Mesendoderm (in vitro differentiated cells): Measurements from ENCODE around the gene FAM240A.

ENCODE experiments used
- DNase-seq: peaks from one replicate; pipeline ENCODE4 v3.0.0; 2013
- H2AK5ac ChIP-seq: 2 replicates; pipeline ENCODE4 v1.6.1; 2013; ENCODE audit warnings: low read length, inconsistent platforms
- H2BK120ac ChIP-seq: 2 replicates; pipeline ENCODE4 v1.6.1; 2013; ENCODE audit warnings: low read depth, mild to moderate bottlenecking, low read length, moderate library complexity, mixed read lengths
- H2BK15ac ChIP-seq: replicated peaks from 2 replicates; pipeline ENCODE4 v1.6.1; 2013; ENCODE audit warnings: low read depth, mild to moderate bottlenecking, moderate library complexity
- H2BK5ac ChIP-seq: 2 replicates; pipeline ENCODE4 v1.6.1; 2013; ENCODE audit warnings: low read length, inconsistent platforms
- H3K18ac ChIP-seq: 2 replicates; pipeline ENCODE4 v1.6.1; 2013; ENCODE audit warnings: mild to moderate bottlenecking, low read length, mixed read lengths
- H3K23ac ChIP-seq: one replicate; pipeline ENCODE4 v1.6.1; 2013; ENCODE audit warnings: low read length
- H3K27ac ChIP-seq: 2 replicates; pipeline ENCODE4 v1.5.1; 2013; ENCODE audit warnings: low read depth, mild to moderate bottlenecking, inconsistent platforms, low read length, moderate library complexity
- H3K27me3 ChIP-seq: 2 replicates; pipeline ENCODE4 v1.6.1; 2013; ENCODE audit warnings: low read length, control low read depth, mild to moderate bottlenecking, inconsistent platforms; ENCODE audit not compliant: insufficient read depth, poor library complexity
- H3K36me3 ChIP-seq: 2 replicates; pipeline ENCODE4 v1.6.1; 2013; ENCODE audit warnings: low read length, inconsistent platforms; ENCODE audit not compliant: control insufficient read depth, insufficient read depth
- H3K4ac ChIP-seq: one replicate; pipeline ENCODE4 v1.6.1; 2013; ENCODE audit warnings: low read depth, mild to moderate bottlenecking, low read length, moderate library complexity
- H3K4me1 ChIP-seq: 2 replicates; pipeline ENCODE4 v1.6.1; 2013; ENCODE audit warnings: low read depth, low read length, inconsistent platforms; ENCODE audit not compliant: control insufficient read depth
- H3K4me2 ChIP-seq: 2 replicates; pipeline ENCODE4 v1.6.1; 2013; ENCODE audit warnings: low read length
- H3K4me3 ChIP-seq: 2 replicates; pipeline ENCODE4 v1.5.1; 2013; ENCODE audit warnings: mild to moderate bottlenecking, low read length
- H3K56ac ChIP-seq: one replicate; pipeline ENCODE4 v1.6.1; 2013; ENCODE audit warnings: low read length
- H3K79me1 ChIP-seq: 2 replicates; pipeline ENCODE4 v1.6.1; 2013; ENCODE audit warnings: low read length, inconsistent platforms
- H3K79me2 ChIP-seq: 2 replicates; pipeline ENCODE4 v1.6.1; 2013; ENCODE audit warnings: mild to moderate bottlenecking, low read length; ENCODE audit not compliant: control insufficient read depth, insufficient read depth
- H3K9ac ChIP-seq: 2 replicates; pipeline ENCODE4 v1.6.1; 2013; ENCODE audit warnings: low read length, inconsistent platforms
- H4K5ac ChIP-seq: one replicate; pipeline ENCODE4 v1.6.1; 2013; ENCODE audit warnings: low read length
- H4K8ac ChIP-seq: one replicate; pipeline ENCODE4 v1.6.1; 2013; ENCODE audit warnings: low read depth, mild to moderate bottlenecking, control low read depth, low read length, moderate library complexity
- WGBS: extraction: QIAGEN DNeasy Blood & Tissue Kit; methylation state at CpG from one replicate; pipeline ENCODE4 v1.1.7; 2013; ENCODE audit warnings: low lambda C conversion rate, missing lambda C conversion rate; ENCODE audit not compliant: insufficient coverage; ENCODE audit errors: extremely low coverage; 5-methylcytosine and 5-hydroxymethylcytosine counted together

FAM240A gene

GRCh38 chr3:46665763-46666452 lies 53.6 kb downstream of the FAM240A start:
- Histone ChIP-seq H3K79me1 (no peaks in the 10 kb centered on the region), H2AK5ac (no peak overlapping the region), H4K5ac (no peak overlapping the region), H4K8ac (no peak overlapping the region), H3K4me1 (peaks cover 8% of the 10 kb centered on the region), H2BK15ac (no peak overlapping the region), H3K27me3 (no peaks in the 10 kb centered on the region), H3K9ac (no peak overlapping the region), H3K4me2 (no peak overlapping the region), H2BK120ac (no peak overlapping the region), H3K4me3 (no peak overlapping the region), H3K79me2 (no peaks in the 10 kb centered on the region), H3K18ac (no peak overlapping the region), H2BK5ac (no peak overlapping the region), H3K4ac (no peak overlapping the region), H3K56ac (no peak overlapping the region), H3K36me3 (no peaks in the 10 kb centered on the region), H3K27ac (no peak overlapping the region), H3K23ac (no peak overlapping the region)
- no peak for DNase-seq
- no CpG with 5 or more reads among the region's 9 CpGs for WGBS

DNA sequence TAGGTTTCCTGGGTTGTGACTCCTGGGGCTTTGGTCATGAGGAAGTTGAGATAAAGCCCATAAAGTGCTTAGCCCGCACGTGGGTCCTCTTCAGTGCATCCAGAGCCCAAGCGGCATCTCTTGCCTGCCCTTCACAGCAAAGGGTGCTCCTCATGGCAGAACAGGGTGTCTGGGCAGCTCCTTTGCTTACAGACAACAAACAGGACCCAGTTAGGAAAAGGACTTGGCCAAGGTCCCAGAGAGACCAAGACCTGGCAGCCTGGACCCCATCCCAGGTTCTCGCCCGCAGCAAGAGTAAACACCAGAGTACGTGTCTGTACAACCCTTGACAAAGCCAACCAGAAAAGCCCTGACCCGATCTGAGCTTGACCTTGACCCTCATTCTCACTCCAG lies 54.1 kb downstream of the FAM240A start:
- no CpG with 5 or more reads among the region's 7 CpGs for WGBS
- no peak for DNase-seq
- no peak overlapping the region for H3K56ac ChIP-seq

DNA sequence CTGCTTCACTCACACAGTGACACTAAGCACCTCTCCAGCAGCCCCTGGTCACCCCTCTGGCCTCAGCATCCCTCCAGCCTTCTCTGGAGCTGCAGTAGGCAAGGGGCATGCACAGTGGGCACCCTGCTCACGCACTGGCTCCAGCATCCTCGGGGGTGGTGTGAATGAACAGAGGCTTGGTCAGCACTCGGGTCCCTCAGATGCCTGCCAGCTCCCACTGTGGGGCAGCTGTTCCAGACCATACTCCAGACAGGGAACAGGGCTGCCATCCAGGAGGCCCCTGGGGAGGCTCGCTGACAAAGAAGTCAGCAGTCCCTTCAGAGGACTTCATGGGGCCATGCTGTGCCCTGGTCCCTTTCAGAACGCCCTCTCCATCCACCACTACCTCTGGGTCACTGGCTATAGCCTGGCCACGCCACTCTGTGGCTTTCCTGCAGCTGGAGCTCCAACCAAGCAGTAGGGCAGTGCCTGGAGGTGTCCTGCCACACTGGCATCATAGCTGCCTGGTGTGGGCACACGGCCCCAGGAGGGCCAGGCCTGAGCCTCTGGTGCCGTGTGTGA lies 54.8 kb downstream of the FAM240A start:
- no CpG with 5 or more reads among the region's 8 CpGs for WGBS
- no peak overlapping the region for H4K8ac ChIP-seq
- H3K4me1 ChIP-seq, result peaks cover under 1% of the 10 kb centered on the region
- no peak overlapping the region for H3K23ac ChIP-seq
- H3K36me3 ChIP-seq, result no peaks in the 10 kb centered on the region
- H2BK15ac ChIP-seq, result no peak overlapping the region
- no peak overlapping the region for H3K56ac ChIP-seq
- H2AK5ac ChIP-seq, result no peak overlapping the region
- no peak overlapping the region for H3K4me2 ChIP-seq
- H2BK5ac ChIP-seq, result no peak overlapping the region
- no peak overlapping the region for H2BK120ac ChIP-seq
- no peaks in the 10 kb centered on the region for H3K79me1 ChIP-seq
- H3K4me3 ChIP-seq, result no peak overlapping the region
- H3K4ac ChIP-seq, result no peak overlapping the region
- H3K79me2 ChIP-seq, result no peaks in the 10 kb centered on the region
- H4K5ac ChIP-seq, result no peak overlapping the region
- no peak for DNase-seq
- H3K27ac ChIP-seq, result no peak overlapping the region
- H3K18ac ChIP-seq, result no peak overlapping the region
- H3K27me3 ChIP-seq, result no peaks in the 10 kb centered on the region
- H3K9ac ChIP-seq, result no peak overlapping the region

More for the DNA sequence above, 54.1 kb downstream of the FAM240A start:
- Histone ChIP-seq H3K23ac (no peak overlapping the region), H3K18ac (no peak overlapping the region), H2BK15ac (no peak overlapping the region), H2BK5ac (no peak overlapping the region), H3K79me2 (no peaks in the 10 kb centered on the region), H3K27ac (no peak overlapping the region), H3K36me3 (no peaks in the 10 kb centered on the region), H4K8ac (no peak overlapping the region), H3K4me2 (no peak overlapping the region), H3K4me1 (peaks cover 4% of the 10 kb centered on the region), H3K4me3 (no peak overlapping the region), H2AK5ac (no peak overlapping the region), H3K9ac (no peak overlapping the region), H3K27me3 (no peaks in the 10 kb centered on the region), H3K4ac (no peak overlapping the region), H4K5ac (no peak overlapping the region), H3K79me1 (no peaks in the 10 kb centered on the region), H2BK120ac (no peak overlapping the region)

GRCh38 chr3:46667657-46668056 lies 55.3 kb downstream of the FAM240A start:
- H2AK5ac ChIP-seq, result no peak overlapping the region
- no peak overlapping the region for H4K5ac ChIP-seq
- WGBS, result no CpG with 5 or more reads among the region's 9 CpGs

GRCh38 chr3:46668116-46668515 lies 55.8 kb downstream of the FAM240A start:
- Histone ChIP-seq H3K4ac (no peak overlapping the region), H3K27me3 (no peaks in the 10 kb centered on the region), H3K9ac (no peak overlapping the region), H2AK5ac (no peak overlapping the region), H3K18ac (no peak overlapping the region), H3K79me1 (no peaks in the 10 kb centered on the region), H3K4me2 (no peak overlapping the region), H2BK15ac (no peak overlapping the region), H3K4me3 (no peak overlapping the region), H3K79me2 (no peaks in the 10 kb centered on the region), H3K23ac (no peak overlapping the region), H3K4me1 (no peaks in the 10 kb centered on the region), H2BK120ac (no peak overlapping the region), H4K5ac (no peak overlapping the region), H3K27ac (no peak overlapping the region), H3K36me3 (no peaks in the 10 kb centered on the region), H3K56ac (no peak overlapping the region), H4K8ac (no peak overlapping the region), H2BK5ac (no peak overlapping the region)
- no peak for DNase-seq
- no CpG with 5 or more reads among the region's 8 CpGs for WGBS

More at GRCh38 chr3:46667657-46668056, 55.3 kb downstream of the FAM240A start:
- Histone ChIP-seq H2BK120ac (no peak overlapping the region), H2BK5ac (no peak overlapping the region), H3K56ac (no peak overlapping the region), H2BK15ac (no peak overlapping the region), H4K8ac (no peak overlapping the region), H3K27ac (no peak overlapping the region), H3K23ac (no peak overlapping the region), H3K18ac (no peak overlapping the region), H3K27me3 (no peaks in the 10 kb centered on the region), H3K79me1 (no peaks in the 10 kb centered on the region), H3K4me1 (no peaks in the 10 kb centered on the region), H3K4me2 (no peak overlapping the region), H3K4me3 (no peak overlapping the region), H3K36me3 (no peaks in the 10 kb centered on the region), H3K9ac (no peak overlapping the region), H3K4ac (no peak overlapping the region), H3K79me2 (no peaks in the 10 kb centered on the region)
- no peak for DNase-seq

DNA sequence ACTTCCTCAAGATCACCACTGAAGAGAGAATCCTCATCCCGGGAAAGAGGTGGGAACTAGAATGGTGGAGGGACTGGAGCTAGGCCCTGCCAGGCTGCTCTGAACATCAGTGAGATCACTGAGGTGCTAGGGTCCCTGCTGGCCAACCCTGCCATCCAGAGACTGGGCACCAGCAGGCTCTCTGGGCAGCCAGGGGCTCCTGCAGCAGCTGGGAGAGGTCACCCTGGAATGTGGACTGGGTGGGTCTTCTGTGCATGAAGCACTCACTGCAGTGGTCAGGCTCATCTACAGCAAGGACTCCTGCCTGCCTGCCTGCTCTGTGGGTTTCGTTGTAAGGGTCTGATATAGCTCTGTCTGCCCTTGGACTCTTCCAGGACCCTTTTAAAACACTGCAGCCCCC lies 56.3 kb downstream of the FAM240A start:
- no peak overlapping the region for H3K4me2 ChIP-seq
- no peak overlapping the region for H3K4ac ChIP-seq
- no peak overlapping the region for H4K8ac ChIP-seq
- H2BK5ac ChIP-seq, result no peak overlapping the region
- H3K36me3 ChIP-seq, result no peaks in the 10 kb centered on the region
- no peak overlapping the region for H3K4me3 ChIP-seq
- H2BK15ac ChIP-seq, result no peak overlapping the region
- H4K5ac ChIP-seq, result no peak overlapping the region
- H3K27me3 ChIP-seq, result no peaks in the 10 kb centered on the region
- H3K18ac ChIP-seq, result no peak overlapping the region
- H3K79me2 ChIP-seq, result no peaks in the 10 kb centered on the region
- no peak overlapping the region for H3K27ac ChIP-seq
- H3K79me1 ChIP-seq, result no peaks in the 10 kb centered on the region
- no peak overlapping the region for H3K9ac ChIP-seq
- WGBS, result no CpG with 5 or more reads among the region's 2 CpGs
- no peak for DNase-seq
- H2AK5ac ChIP-seq, result no peak overlapping the region
- no peak overlapping the region for H3K23ac ChIP-seq
- no peak overlapping the region for H2BK120ac ChIP-seq
- no peak overlapping the region for H3K56ac ChIP-seq
- H3K4me1 ChIP-seq, result no peaks in the 10 kb centered on the region
